ENCODE data around the gene CPLX1.

DNA sequence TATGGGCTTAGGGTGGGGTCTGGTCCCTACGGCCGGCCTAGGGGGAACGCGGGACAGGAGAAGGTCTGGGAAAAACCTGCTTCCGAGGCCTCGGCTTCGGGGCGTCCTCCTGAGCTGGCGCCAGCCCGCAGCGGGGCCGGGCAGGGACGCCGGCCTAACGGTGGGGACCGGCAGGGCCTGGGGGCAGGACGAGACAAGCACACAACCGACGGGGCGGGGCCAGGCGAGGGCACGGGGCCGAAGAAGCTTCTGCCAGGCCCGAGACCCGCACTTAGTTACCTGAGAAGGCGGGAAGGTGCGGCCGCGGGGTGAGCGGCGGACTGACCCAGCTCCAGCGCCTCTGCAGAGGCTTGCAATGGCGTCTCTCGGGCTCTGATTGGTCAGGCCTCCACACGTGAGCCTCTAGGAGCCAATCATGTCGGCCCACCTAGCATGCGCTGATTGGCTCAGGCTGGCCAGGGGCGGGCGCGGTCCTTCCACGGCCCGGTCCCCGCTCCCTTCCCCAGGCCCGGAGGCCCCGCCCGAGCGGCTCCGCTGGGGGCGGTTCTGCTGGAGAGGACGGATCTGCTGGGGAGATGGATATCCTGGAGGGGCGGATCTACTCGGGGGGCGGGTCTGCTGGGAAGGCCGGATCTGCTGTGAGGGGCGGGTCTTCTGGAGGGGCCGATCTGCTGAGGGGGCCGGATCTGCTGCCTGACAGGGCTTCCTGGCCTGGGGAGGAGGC is 44.3 kb downstream of the CPLX1 start:
- TF ChIP-seq EZH2 (IDR thresholded peaks at IDR 0.05; ENCODE audit: low read depth) = no peak
- TF ChIP-seq, protein P1, sequence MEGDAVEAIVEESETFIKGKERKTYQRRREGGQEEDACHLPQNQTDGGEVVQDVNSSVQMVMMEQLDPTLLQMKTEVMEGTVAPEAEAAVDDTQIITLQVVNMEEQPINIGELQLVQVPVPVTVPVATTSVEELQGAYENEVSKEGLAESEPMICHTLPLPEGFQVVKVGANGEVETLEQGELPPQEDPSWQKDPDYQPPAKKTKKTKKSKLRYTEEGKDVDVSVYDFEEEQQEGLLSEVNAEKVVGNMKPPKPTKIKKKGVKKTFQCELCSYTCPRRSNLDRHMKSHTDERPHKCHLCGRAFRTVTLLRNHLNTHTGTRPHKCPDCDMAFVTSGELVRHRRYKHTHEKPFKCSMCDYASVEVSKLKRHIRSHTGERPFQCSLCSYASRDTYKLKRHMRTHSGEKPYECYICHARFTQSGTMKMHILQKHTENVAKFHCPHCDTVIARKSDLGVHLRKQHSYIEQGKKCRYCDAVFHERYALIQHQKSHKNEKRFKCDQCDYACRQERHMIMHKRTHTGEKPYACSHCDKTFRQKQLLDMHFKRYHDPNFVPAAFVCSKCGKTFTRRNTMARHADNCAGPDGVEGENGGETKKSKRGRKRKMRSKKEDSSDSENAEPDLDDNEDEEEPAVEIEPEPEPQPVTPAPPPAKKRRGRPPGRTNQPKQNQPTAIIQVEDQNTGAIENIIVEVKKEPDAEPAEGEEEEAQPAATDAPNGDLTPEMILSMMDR (conservative IDR thresholded peaks at IDR 0.05) = no peak

All from PC-9 (cell line).